Stimulated activated CD8-positive, alpha-beta memory T cell treated with anti-CD3 and anti-CD28 coated beads, Interleukin-2, amount 100 ng/mL, for 1 hour (primary cell): ENCODE measurements around the gene GRIK4.

Experiments
- DNase-seq, 2 donors: peaks; one replicate each; pipeline ENCODE4 v3.0.0-alpha.2; 2020; ENCODE audit warnings: low read depth in 2 of 2

The GRIK4 gene

DNA sequence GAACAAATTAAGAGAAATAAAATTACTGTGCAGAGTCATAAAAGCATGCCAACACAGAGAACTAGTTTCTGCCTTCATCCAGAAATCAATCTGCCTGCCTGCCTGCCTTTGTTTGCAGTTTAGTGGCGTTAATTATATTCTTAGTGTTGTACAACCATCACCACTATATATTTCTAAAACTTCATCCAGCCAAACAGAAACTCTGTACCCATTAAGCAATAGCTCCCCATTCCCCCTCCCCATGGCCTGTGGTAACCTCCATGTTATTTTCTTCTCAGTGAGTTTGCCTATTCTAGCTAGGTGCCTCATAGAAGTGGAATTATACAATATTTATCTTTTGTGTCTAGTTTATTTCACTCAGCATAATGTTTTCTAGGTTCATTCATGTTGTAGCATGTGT lies 329.1 kb downstream of the GRIK4 start:
- DNase-seq, result no peak

DNA sequence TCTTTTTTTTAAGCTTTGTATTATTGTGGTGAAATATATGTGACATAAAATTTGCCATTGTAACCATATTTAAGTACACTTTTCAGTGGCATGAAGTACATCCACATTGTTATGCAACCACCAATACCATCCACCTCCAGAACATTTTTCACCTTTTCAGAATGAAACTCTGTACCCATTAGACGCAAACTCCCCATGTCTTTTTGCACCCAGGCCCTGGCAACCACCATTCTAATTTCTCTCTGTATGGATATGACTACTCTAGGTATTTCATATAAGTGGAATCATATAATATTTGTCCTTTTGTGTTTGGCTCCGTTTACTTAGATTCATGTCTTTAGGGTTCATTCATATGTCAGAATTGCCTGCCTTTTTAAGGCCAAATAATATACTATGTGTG lies 329.5 kb downstream of the GRIK4 start:
- no peak for DNase-seq

DNA sequence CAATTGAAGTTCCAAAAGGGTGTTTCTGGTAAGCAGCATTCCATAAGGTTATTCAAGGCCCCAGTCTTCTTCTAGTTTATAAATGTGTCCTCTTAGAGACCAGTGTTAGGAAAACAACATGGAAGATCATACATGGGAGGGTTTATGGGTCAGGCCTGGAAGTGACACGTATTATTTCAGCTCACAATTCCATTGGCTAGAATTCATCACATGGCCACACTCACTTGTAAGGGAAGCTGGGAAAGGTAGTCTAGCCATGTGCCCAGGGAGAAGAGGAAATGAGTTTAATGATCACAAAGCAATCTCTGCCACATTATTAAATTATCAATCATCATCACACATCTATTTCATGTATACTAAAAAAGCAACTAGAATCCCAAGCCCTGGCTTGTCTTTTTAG lies 330.6 kb downstream of the GRIK4 start:
- DNase-seq, result no peak

DNA sequence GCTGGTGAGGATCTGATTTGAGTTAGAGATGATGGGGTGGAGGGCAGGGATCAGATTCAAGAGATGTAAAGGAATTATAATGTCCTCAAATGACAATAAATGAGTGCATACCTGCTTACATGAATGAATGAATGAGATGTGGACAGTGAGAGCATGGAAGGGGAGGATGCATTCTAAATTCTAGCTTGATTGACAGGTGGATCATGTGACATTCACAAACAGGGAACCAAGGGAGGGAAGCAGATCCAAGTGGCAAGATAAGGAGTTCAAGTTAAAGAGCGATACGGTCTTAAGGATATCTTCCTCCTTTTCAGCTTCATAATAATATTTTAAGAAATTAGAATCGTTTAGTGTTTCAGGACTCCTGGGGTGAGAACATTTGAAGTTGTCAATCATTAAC lies 341.9 kb downstream of the GRIK4 start:
- DNase-seq, result no peak

DNA sequence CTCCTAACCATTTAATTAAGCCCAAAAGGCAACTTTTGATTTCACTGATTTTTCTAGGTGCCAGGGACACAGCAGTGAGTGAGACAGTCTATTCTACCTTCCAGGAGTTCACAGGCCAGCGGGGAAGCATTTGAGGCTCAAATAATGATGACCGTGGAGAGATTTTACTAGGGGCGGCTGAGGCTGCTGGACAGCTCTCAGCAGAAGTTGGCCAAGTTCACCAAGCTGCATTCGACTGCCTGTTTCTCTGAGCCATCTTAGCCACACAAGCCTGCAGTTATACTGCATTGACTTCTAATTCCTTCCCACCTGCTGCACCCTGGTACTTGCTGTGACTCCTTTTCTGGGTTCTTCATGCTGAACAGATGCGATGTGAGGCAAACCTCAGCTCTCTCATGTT lies 343.4 kb downstream of the GRIK4 start:
- no peak for DNase-seq

DNA sequence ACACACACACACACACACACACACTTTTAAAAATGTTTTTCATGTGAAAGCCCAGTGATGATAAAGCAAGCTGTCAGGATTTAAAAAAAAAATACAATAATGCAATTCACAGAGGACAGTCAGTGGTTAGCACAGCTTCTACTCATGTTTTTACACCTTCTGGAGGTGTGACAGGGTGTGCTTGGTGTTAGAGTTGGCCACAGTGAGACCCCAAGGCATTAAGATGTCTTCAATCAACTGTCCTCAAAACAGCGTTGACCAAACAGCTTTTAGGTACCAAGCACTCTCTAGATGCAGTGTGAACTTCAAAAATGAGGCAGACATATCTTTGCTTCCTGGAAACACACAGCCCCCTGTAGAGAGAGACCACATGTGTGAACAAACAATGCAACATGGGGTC lies 346.0 kb downstream of the GRIK4 start:
- DNase-seq, result no peak

DNA sequence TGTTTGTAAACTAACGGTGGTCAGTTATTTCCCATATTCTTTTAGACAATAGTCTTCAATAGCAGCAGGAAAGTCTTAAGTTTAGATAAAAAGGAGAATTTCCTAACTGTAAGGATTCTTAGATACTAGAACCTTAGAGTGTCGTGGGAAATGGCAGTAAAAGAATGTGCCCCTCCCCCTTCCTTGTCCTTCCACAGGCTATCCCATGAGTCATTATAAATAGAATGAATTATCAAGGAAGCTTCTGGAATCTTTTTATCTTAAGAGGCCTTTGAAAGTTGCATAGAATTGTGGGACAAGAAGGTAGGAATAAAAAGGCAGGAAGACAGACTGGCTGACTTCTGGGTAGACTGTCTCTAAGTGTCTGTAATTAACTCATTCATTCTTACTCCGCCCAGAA lies 347.2 kb downstream of the GRIK4 start:
- no peak for DNase-seq

DNA sequence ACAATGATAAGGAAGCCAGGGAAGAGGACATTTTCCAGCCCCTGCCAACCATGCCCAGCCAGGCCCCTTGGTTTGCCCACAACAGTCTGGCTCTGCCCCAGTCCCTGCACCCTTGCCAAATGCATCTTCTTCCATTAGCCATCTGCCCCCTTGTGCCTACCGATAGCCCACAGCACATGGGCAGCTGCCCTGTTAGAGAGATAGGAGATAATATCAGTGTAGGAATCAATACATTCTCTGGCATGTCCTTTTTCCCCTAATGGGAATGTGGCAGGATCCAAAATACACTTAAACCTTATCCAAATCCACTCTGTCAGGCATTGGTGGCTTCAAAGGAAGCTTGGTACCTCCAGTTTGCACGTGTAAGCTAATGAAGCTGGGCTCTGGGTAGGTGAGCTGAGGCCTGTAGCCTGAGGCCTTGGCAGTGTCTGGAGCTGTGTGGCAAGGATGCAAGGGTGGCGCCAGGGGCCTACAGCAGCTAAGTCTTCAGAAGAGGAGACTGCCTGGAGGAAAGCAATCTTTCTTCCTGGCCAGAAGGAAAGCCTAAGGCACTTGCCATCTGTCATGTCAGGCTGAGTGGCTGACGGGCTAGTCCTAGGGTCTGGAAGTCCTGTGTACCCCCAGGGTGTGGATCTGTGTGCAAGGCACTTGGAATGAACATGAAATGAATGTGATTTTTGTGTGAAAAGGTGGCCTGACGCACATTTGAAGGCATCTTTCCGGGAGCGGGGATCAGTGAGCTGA lies 348.2 kb downstream of the GRIK4 start:
- DNase-seq, result no peak

DNA sequence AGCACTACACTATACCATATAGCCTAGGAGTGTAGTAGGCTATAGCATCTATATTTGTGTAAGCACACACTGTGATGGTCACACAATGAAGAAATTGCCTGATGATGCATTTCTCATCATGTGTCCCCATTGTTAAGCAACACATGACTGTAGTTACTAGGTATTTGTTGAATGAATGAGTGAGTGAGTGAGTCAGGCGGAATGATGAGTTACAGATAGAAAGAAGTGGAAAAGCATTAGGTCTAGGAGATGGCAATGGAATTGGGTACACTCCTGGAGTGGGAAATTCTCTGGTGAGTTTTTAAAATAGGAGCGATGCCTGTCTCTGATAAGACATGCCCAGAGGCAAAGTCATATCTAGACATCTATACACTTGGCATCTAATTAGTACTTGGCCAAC lies 351.8 kb downstream of the GRIK4 start:
- no peak for DNase-seq

DNA sequence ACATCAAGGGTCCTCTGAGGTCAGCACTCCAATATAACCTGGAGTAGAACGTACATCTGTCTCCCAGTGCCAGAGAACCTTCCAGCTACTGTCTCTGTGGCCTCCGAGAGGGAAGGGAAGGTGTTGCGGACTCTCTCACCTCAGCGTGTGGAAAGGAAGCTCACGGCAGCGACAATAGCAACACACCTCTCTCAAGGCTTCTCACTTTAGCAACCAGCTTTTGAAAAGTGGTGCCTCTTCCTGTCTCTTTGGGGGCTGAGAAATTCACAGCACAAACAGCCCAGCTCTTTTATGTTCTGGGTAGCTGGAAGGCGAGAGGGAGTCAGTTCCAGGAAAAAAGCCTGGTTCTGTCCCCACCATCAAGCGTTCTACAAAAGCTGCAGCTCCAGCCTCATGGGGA lies 355.5 kb downstream of the GRIK4 start:
- DNase-seq, result no peak

DNA sequence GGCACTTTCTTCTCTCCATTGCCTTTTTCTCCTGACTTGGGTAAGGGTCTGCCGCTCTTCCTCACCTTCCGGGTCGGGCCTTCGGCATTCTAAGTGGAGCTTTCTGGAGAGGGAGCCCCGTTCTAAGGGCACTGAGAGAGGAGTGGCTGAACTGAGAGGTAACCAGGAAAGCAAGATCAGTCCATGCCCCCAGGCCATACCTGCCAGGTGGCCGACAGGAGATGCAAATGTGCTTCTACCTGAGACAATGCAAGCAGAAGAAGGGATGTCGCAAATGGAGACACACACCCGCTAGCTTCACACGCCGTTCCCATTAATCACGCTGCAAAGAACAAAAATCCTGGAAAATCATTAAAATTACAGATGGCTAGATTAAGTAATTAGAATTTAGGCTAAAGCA lies 356.0 kb downstream of the GRIK4 start:
- DNase-seq, result no peak

DNA sequence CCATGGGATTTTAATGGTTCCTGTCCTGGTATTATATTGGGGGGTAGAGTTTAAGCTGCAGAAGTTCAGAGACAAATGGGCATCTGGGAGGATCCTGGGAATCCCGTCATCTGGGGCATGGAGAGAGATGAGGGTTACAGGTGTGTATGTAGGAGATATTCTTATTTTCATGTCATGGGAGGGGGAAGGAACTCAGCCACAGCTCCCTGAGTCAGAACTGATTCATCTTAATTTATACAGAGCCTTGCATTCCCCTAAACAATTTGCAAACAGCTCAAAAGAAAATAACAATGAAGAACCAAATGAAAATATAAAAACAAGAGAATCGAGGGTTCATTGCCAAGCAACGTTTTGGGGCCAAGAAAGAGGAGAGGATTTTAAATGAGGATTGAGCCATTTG lies 356.4 kb downstream of the GRIK4 start:
- no peak for DNase-seq

DNA sequence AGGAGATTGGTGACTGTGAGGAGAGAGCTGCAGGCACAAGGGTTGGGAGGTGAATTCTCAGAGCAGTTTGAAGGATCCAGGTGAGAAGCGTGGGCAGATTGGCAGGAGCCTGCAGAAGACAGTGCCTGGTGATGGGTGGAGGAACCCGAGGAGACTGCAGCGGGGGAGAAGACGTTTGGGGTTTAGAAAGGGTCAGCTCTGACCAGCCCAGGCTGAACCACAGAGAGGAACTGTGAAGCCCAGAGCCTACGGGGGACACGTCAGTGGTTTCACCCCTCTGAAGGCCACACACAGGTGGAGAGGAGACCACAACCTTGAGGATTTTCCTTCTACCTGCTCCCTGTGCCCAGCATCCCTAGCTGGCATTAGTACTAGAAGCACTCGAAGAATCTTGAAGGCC lies 357.5 kb downstream of the GRIK4 start:
- DNase-seq, result no peak

DNA sequence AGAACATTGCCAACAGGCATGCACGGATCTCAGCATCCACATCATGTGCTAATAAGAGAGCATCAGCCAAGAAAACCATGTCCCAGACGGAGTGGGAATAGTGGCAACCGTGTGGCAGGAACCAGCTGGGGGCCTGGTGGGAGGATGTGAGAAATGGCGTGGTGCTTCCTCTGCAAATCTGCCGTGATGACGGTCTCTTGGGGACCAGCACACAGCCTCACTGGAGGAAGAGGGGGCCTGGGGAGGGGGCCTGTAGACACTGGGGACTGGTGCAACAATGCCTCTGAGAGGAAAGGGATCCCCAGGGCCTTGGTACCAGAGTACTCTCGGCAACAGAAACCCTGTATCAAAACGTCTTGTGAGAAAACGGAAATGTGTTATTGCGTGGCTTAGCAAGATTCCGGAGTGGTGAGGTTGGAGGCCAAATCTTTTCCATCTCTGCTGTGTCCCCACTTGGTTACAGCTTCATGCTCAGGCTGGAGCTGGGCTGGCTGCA lies 358.0 kb downstream of the GRIK4 start:
- DNase-seq, result no peak

DNA sequence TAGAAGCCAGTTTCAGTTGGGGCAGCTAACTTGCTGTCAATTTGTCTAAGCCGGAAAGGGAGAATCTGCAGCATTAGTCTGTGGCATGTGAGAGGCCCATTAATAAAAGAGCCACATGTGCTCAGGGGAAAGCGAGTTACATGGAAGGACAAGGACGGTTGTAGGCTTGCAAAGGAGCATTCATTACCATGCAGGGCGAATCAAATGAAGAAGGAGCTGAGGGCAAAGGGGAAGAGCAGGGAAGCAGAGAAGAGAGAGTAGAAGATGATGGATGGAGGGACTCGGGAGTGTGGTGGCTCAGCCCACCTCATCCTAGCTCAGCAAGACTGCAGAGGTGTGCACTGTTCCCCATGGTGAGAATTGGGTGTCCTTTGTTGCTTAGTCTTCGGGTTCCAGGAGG lies 359.6 kb downstream of the GRIK4 start:
- no peak for DNase-seq

DNA sequence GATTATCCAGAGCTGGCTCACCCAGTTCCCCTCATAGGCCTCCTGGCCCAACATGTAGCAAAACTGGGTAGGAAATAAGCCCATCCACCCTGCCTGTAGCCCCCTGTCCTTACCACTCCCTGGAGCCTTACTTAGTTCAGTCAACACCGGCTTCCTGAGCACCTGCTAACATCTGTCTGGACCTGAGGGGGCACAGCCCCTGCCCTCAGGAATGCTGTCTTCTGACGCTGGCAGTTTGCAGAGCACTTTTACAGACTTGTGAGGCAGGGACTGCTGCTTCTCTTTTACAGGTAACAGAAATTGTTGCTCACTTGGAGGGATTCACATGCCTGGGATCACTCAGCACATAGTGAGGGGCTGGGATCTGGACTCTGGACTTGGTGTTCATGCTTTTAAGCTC lies 360.4 kb downstream of the GRIK4 start:
- DNase-seq, result no peak

DNA sequence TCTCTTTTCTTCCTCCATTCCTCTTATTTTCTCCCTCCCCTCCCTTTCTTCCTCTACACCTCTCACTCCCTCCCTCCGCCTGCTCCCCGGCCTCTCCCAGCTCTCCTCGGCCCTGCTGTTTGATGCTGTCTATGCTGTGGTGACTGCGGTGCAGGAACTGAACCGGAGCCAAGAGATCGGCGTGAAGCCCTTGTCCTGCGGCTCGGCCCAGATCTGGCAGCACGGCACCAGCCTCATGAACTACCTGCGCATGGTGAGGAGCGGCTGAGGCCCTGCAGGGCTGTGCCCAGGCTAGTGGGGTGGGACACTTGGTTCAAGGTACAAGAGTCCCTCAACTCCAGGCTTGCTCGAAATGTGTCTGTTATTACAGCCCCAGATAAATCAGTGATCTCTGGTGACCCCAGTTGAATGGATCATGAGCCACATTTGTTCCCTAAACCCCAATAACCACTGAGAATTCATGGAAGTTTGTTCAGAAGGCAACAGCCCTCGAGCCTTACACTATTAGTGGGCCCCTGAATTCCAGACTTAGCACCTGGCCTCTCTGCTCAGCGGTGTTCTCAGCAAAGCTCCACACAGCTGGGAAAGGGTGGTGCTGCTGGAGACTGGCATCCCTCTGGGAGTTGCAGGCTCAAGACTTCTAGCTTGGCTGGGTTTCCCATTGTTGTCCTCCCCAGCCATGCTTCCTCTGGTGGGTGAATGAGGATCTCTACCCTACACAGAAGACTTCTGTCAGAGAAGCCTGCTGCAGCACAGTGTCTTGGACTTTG lies 362.6 kb downstream of the GRIK4 start:
- no peak for DNase-seq

DNA sequence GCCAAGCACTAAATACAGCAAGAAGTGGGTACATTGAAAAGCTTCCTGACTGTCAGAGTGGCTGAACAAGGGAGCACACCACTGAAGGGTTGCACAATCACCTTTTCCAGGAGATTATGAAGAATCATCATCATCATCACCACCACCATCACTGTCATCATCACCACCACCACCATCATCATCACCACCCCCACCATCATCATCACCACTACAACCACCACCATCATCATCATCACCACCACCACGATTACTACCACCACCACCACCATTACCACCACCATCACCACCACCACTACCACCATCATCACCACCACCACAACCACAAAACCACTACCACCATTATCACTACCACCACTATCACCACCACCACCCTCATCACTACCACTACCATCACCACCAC lies 364.4 kb downstream of the GRIK4 start:
- no peak for DNase-seq

DNA sequence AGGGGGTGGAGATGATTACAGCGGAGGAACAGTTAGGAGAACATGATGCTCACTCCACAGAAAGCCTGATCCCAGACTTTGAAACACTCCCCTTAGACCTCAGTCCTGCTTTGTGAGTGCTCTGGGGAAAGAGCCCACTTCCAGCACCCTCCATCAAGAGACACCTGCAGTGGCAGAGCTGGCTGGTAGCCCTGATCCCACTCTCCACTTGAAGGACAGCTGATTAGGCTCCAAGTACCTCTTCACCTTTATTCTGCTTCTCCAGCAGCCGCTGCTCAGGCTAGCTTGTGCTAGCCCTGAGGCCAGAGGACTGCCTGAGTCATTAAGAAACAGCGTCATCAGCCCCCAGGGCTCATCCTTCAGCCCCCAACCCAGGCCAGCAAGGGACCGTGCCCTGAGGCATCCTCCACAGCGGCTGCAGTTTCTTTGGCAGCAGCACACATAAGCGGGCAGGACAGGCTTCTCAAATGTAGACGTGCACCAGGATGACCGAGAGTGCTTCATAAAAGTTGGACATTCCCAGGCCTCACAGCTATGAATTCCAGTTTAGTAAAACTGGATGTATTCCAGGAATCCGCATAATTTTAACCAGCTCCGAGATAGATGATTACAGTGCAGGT lies 366.3 kb downstream of the GRIK4 start:
- DNase-seq, result no peak

DNA sequence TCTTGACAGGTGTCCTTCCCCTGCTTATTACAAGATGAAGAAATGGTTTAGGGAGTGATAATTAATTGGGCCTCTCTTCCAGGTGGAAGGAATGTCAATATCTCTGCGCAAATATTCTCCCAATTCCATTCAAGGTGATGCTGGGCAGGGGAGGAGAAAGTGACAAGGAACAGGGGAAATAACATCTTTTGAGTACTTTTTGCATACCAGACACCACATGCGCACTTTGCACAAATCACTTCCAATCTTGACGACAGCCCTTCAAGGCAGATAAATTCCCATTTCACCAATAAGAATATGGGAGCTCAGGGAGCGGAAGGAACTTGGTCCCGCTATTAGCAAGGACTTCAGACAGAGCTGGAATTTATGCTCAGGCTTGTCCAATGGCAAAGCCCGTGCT lies 367.2 kb downstream of the GRIK4 start:
- DNase-seq, result no peak

DNA sequence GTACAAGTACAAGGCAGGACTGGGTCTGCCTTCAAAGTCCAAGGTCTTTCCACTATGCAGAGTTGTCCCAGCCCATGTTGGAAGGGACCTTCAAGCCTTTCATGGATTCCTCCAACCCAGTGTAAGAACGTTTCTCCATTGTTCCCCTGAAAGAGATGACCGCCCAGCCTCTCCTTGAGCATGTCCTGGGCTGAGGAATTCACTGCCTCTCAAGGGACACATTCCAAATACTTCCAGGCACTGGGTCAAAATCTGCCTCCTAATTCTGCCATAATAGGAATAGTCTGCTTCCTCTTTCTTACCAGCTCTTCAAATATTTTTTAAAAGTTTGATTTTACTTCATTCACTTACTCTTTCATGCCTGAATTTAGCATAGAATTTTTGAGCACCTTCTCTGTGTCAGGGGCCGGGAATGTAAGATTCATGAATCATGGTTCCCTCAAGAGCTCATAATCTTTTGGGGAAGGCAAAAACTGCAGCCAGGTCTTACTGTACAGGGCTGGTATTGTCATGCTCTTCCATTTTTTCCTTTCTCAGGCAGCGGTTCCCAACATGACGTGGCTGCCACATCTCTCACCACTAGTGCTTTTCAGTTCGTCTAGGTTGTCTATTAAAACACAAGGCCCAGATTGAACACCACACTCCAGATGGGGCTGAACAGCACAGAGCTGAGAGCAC lies 369.1 kb downstream of the GRIK4 start:
- DNase-seq, result no peak

DNA sequence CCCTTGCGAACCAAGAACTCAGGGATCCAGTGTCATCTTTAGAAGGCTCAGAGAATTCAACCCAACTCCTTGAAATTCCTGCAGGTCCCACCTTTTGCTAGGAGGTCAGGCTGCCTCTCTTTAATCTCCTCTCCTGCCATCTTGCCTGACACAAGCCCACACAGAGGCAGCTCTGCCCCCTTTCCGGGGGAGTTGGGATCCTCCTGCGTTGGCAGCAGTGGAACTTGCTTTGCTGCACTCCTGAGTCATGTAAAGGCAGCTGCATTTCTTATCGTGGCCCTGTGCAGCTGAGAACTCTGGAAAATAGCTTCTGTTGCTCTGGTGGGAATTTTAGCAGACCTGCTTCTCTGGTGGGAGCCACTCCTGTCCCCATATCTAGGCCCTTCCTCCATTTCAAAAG lies 370.0 kb downstream of the GRIK4 start:
- no peak for DNase-seq
